K562 (cell line): ENCODE measurements around the gene COL25A1. TPM values are rescaled to one million over a fixed set of nuclear protein-coding genes. Genes with fewer than 3 reads are reported as not detected.
A peak's percentile ranks its signal among the peaks of the same experiment; 100 is the strongest.

Source experiments
- ATAC-seq: fragments of 200-7000 bp; cut with Tn5 transposase; 3 replicates; pipeline ENCODE4 v1.9.1; 2020; ENCODE audit warnings: moderate library complexity
- BruUV-seq: library from RNA; stranded (reverse); fragments of 400-500 nt; replicated peaks from 2 replicates; lab custom pipeline; 2021; lab: Mats Ljungman, UMichigan
- CTCF ChIA-PET: fragments of 300-600 bp; formaldehyde crosslinking; extraction: SDS; loops from one replicate; lab custom pipeline; 2021; ENCODE audit warnings: low intra/inter-chr PET ratio; lab: Yijun Ruan, JAX
- POLR2A ChIA-PET: fragments of 300-600, 350-650 bp; sonication (Branson Sonifier 250); formaldehyde crosslinking; extraction: SDS; loops from one replicate; lab custom pipeline; 2021; ENCODE audit warnings: antibody characterized with exemption, inconsistent platforms; lab: Yijun Ruan, JAX
- DNase-seq, 4 experiments: peaks; one replicate each; pipeline versions ENCODE4 v3.0.0 to v3.0.0-alpha.2; 2011 to 2018; ENCODE audit warnings: low spot score in 3 of 4, mixed read lengths in 3 of 4; ENCODE audit errors: extremely low read depth in 1 of 4
- FAIRE-seq: peaks from 2 replicates; lab custom pipeline; 2011; peaks lifted over from hg19 to GRCh38; lab: Jason Lieb, UNC
- H2AFZ ChIP-seq: 2 replicates; pipeline ENCODE4 v1.6.0; 2011; ENCODE audit warnings: low read depth, low read length, control low read depth, inconsistent platforms
- H3K27ac ChIP-seq: fragments of 200-600 bp; 3 replicates; pipeline ENCODE4 v1.8.0; 2011; ENCODE audit warnings: low read depth, mild to moderate bottlenecking, control low read depth, inconsistent platforms, low read length, moderate library complexity, mixed read lengths; ENCODE audit errors: extremely low read depth
- H3K27me3 ChIP-seq, 2 experiments: fragments of 300-600 bp in 1 of 2; 2 replicates in 1 of 2; 3 replicates in 1 of 2; pipeline versions ENCODE4 v1.6.0 to v1.8.0; 2011; ENCODE audit warnings: inconsistent platforms in 2 of 2, low read length in 2 of 2, mild to moderate bottlenecking in 1 of 2, mixed read lengths in 1 of 2, moderate library complexity in 1 of 2; ENCODE audit not compliant: control insufficient read depth in 2 of 2, insufficient read depth in 2 of 2
- H3K36me3 ChIP-seq: fragments of 300-600 bp; 3 replicates; pipeline ENCODE4 v1.8.0; 2011; ENCODE audit warnings: mild to moderate bottlenecking, low read length, inconsistent platforms; ENCODE audit not compliant: control insufficient read depth, insufficient read depth
- H3K4me1 ChIP-seq, 2 experiments: fragments of 200-600 bp in 1 of 2; replicated peaks in 1 of 2; 2 replicates in 1 of 2; 3 replicates in 1 of 2; pipeline versions ENCODE4 v1.5.1 to v1.8.0; 2011; ENCODE audit warnings: inconsistent platforms in 2 of 2, low read length in 2 of 2, mild to moderate bottlenecking in 1 of 2, mixed read lengths in 1 of 2, moderate library complexity in 1 of 2; ENCODE audit not compliant: control insufficient read depth in 2 of 2, insufficient read depth in 2 of 2
- H3K4me2 ChIP-seq: 2 replicates; pipeline ENCODE4 v1.6.1; 2011; ENCODE audit warnings: low read length, control low read depth, inconsistent platforms, mixed read lengths; ENCODE audit not compliant: insufficient read depth
- H3K4me3 ChIP-seq: fragments of 200-600 bp; sonication (generic), shearing (Covaris generic); 2 replicates; pipeline ENCODE4 v1.5.1; 2016; ENCODE audit warnings: control low read depth, inconsistent platforms
- H3K79me2 ChIP-seq: fragments of 200-600 bp; 3 replicates; pipeline ENCODE4 v1.8.0; 2011; ENCODE audit warnings: low read length, inconsistent platforms; ENCODE audit not compliant: control insufficient read depth, insufficient read depth
- H3K9ac ChIP-seq, 2 experiments: 2 replicates each; pipeline versions ENCODE4 v1.6.0 to v1.6.1; 2011; ENCODE audit warnings: low read depth in 2 of 2, low read length in 2 of 2, control low read depth in 1 of 2, inconsistent platforms in 1 of 2, mild to moderate bottlenecking in 1 of 2, mixed read lengths in 1 of 2; ENCODE audit not compliant: insufficient read depth in 1 of 2
- H3K9me1 ChIP-seq: one replicate; pipeline ENCODE4 v1.6.0; 2011; ENCODE audit warnings: inconsistent platforms, mild to moderate bottlenecking, low read length, moderate library complexity; ENCODE audit not compliant: control insufficient read depth, insufficient read depth
- H3K9me3 ChIP-seq: replicated peaks from 2 replicates; pipeline ENCODE4 v1.5.1; 2011; ENCODE audit warnings: low read depth, low read length, inconsistent platforms; ENCODE audit not compliant: control insufficient read depth, insufficient read depth
- H4K20me1 ChIP-seq: replicated peaks from 2 replicates; pipeline ENCODE4 v1.6.1; 2011; ENCODE audit warnings: low read length, inconsistent platforms, mixed read lengths; ENCODE audit not compliant: control insufficient read depth, insufficient read depth
- CREB3 ChIP-seq: fragments of 450-650 bp; conservative IDR thresholded peaks from 2 replicates; pipeline ENCODE4 v1.6.1; 2016; ENCODE audit warnings: missing genetic modification characterization, low read depth, mild to moderate bottlenecking, missing compliant biosample characterization, moderate library complexity
- FOXK1 ChIP-seq: sonication (generic); formaldehyde crosslinking; IDR thresholded peaks from 2 replicates; pipeline ENCODE4 v1.8.0; 2022; ENCODE audit warnings: missing genetic modification reagents, mild to moderate bottlenecking, borderline replicate concordance
- HDAC8 ChIP-seq: fragments of 450-650 bp; IDR thresholded peaks from 2 replicates; pipeline ENCODE4 v1.6.1; 2016; ENCODE audit warnings: mild to moderate bottlenecking, missing genetic modification characterization, moderate library complexity, missing compliant biosample characterization
- RCOR1 ChIP-seq, 2 experiments: IDR thresholded peaks; 2 replicates each; pipeline ENCODE4 v1.6.1; 2012; ENCODE audit warnings: low read depth in 2 of 2, low read length in 2 of 2, borderline replicate concordance in 1 of 2, improper control_type of control experiment in 1 of 2
- RNF2 ChIP-seq: sonication (generic); IDR thresholded peaks from 2 replicates; pipeline ENCODE4 v1.6.1; 2016
- SNAPC5 ChIP-seq: fragments of 250-450 bp; sonication (Bioruptor Pico); IDR thresholded peaks from 2 replicates; pipeline ENCODE4 v1.8.0; 2021; ENCODE audit warnings: moderate library complexity, mild to moderate bottlenecking, inconsistent platforms
- TEAD1 ChIP-seq, 2 experiments: fragments of 450-650 bp in 1 of 2; sonication (generic) in 1 of 2; formaldehyde crosslinking; IDR thresholded peaks; 2 replicates each; pipeline versions ENCODE4 v1.4.0 to v1.8.0; 2020 to 2022; ENCODE audit warnings: mild to moderate bottlenecking in 2 of 2, missing genetic modification reagents in 1 of 2
- TOE1 ChIP-seq, 2 experiments: fragments of 450-650 bp in 1 of 2; sonication (generic) in 1 of 2; formaldehyde crosslinking in 1 of 2; IDR thresholded peaks; 2 replicates each; pipeline versions ENCODE4 v1.7.1 to v1.8.0; 2016 to 2022; ENCODE audit warnings: borderline replicate concordance in 2 of 2, mild to moderate bottlenecking in 2 of 2, antibody characterized with exemption in 1 of 2, inconsistent platforms in 1 of 2, low read depth in 1 of 2, missing genetic modification reagents in 1 of 2, moderate library complexity in 1 of 2
- TSC22D4 ChIP-seq: fragments of 450-650 bp; IDR thresholded peaks from 2 replicates; pipeline ENCODE4 v1.6.1; 2016; ENCODE audit warnings: missing genetic modification characterization, missing biosample characterization, control low read depth
- ZHX1 ChIP-seq: fragments of 150-350 bp; conservative IDR thresholded peaks from 2 replicates; pipeline ENCODE4 v1.6.1; 2014; ENCODE audit warnings: low read length
- ZNF444 ChIP-seq: fragments of 250-450 bp; sonication (Bioruptor Pico); IDR thresholded peaks from 2 replicates; pipeline ENCODE4 v1.4.0; 2020; ENCODE audit warnings: mild to moderate bottlenecking, moderate library complexity
- ZNF609 ChIP-seq: sonication (generic); formaldehyde crosslinking; IDR thresholded peaks from 2 replicates; pipeline ENCODE4 v1.8.1; 2023; ENCODE audit warnings: missing genetic modification reagents, mild to moderate bottlenecking, borderline replicate concordance
- WGBS: fragments of 100-300 bp; shearing (Covaris generic); methylation state at CpG from one replicate; pipeline ENCODE4 v1.1.6; 2016; ENCODE audit warnings: low coverage, mixed read lengths; ENCODE audit not compliant: insufficient coverage; ENCODE audit errors: missing lambda C conversion rate; 5-methylcytosine and 5-hydroxymethylcytosine counted together
- in situ Hi-C: fragments of 300-500 bp; cut with MboI; formaldehyde crosslinking; loops from 4 replicates; pipeline ENCODE4 v1.15.0; 2018; ENCODE audit warnings: inconsistent platforms, mixed read lengths
- intact Hi-C: fragments of 100-400 bp; cut with micrococcal nuclease; formaldehyde crosslinking; loops from 2 replicates; pipeline ENCODE4 v1.14.2; 2022
- polyA plus RNA-seq, 8 experiments: library from polyadenylated mRNA; depleted of rRNA in 4 of 8; stranded (reverse) in 5 of 8; unstranded in 3 of 8; fragments of >200 nt; fragmentation: Nextera tagmentation in 2 of 8; fragmentation: Illumina TruSeq in 1 of 8; extraction: Ambion mirVana in 2 of 8; extraction: Trizol in 1 of 8; gene quantifications; 2 replicates each; pipeline versions ENCODE4 v1.2.1 to v1.2.3, GENCODE V29; 2011 to 2014; ENCODE audit warnings: inconsistent platforms in 1 of 8, missing spikeins in 1 of 8
- total RNA-seq, 7 experiments: library from RNA; depleted of rRNA in 6 of 7; stranded (reverse); fragments of >200 nt in 6 of 7; fragmentation: Illumina TruSeq in 2 of 7; extraction: Trizol in 2 of 7; gene quantifications; 2 replicates each; pipeline versions ENCODE4 v1.2.1 to v1.2.3, GENCODE V29; 2011 to 2021; ENCODE audit warnings: low replicate concordance in 1 of 7

The COL25A1 gene
- total and polyA plus RNA-seq, 9 of the 15 experiments (the other 6 are each of a cell fraction or from before 2014, with no cell fraction given) = 0.03 to 0.62 (median 0.27) TPM

- peaks cover 0 to 4% of the 10 kb centered on the region in 2 experiments; a peak in 3 of 5 replicates for H3K4me1 ChIP-seq
- FAIRE-seq = no peak
- no peaks in the 10 kb centered on the region for H3K36me3 ChIP-seq
- peak overlapping the region; percentile 64; the same call in 1 of the 2 replicates for H2AFZ ChIP-seq
- ChIA-PET POLR2A (no interaction called here), CTCF (no interaction called here)
- no peaks in the 10 kb centered on the region for H3K27me3 ChIP-seq
- DNase-seq = no peak
- no peak overlapping the region for H3K4me2 ChIP-seq
- H3K9ac ChIP-seq = no peak overlapping the region
- in situ Hi-C loops (no loop called here), intact Hi-C loops (no loop called here)
- H3K9me1 ChIP-seq = no peaks in the 10 kb centered on the region
- no peaks in the 10 kb centered on the region for H4K20me1 ChIP-seq
- H3K79me2 ChIP-seq = no peaks in the 10 kb centered on the region
- no TSS peak for BruUV-seq
- no peak for ATAC-seq
- no peaks in the 10 kb centered on the region for H3K9me3 ChIP-seq
- 32% methylated on average over 4 of the region's 4 CpGs for WGBS
- H3K4me3 ChIP-seq = no peak overlapping the region
- H3K27ac ChIP-seq = no peak overlapping the region
- TF ChIP-seq TEAD1 (CRISPR knock-in tag; IDR thresholded peaks at IDR 0.05) = no peak
- no peak for TF ChIP-seq ZNF609 (CRISPR knock-in tag)
- TF ChIP-seq ZHX1 = no peak
- no peak for TF ChIP-seq FOXK1 (CRISPR knock-in tag)
- no peak for TF ChIP-seq CREB3 (tag)
- no peak for TF ChIP-seq TSC22D4 (tag)
- no peak for TF ChIP-seq ZNF444 (CRISPR knock-in tag)
- no peak for TF ChIP-seq RNF2
- TF ChIP-seq SNAPC5 (CRISPR knock-in tag) = no peak
- TF ChIP-seq RCOR1 (IDR thresholded peaks at IDR 0.05; ENCODE audit: borderline replicate concordance in 1 of 2, low read depth in 2 of 2, low read length in 2 of 2) = no peak
- TF ChIP-seq TOE1 (IDR thresholded peaks at IDR 0.05; ENCODE audit: borderline replicate concordance) = no peak
- TF ChIP-seq TOE1 (CRISPR knock-in tag; IDR thresholded peaks at IDR 0.05; ENCODE audit: borderline replicate concordance, low read depth) = no peak
- TF ChIP-seq HDAC8 = no peak
Measured at GRCh38 chr4:108903464-108904221, 398.8 kb downstream of the COL25A1 start.
